SK-N-SH treated with all-trans-retinoic acid at 6 μM for 48 hours (cell line): Measurements from ENCODE around the gene TNNI2.

Source experiments
- ATAC-seq: fragments of 200-7000 bp; cut with Tn5 transposase; 3 replicates; pipeline ENCODE4 v1.9.1; 2020; ENCODE audit warnings: mild to moderate bottlenecking, moderate library complexity
- ARNTL ChIP-seq: fragments of 450-650 bp; formaldehyde crosslinking; IDR thresholded peaks from 2 replicates; pipeline ENCODE4 v1.5.0; 2020; ENCODE audit warnings: low read depth, mild to moderate bottlenecking, moderate library complexity, borderline replicate concordance
- BACH2 ChIP-seq: fragments of 250-450 bp; sonication (Bioruptor Pico); IDR thresholded peaks from 2 replicates; pipeline ENCODE4 v1.9.0; 2021; ENCODE audit warnings: mild to moderate bottlenecking, borderline replicate concordance
- CREB5 ChIP-seq: fragments of 250-450 bp; sonication (Bioruptor Pico); IDR thresholded peaks from 2 replicates; pipeline ENCODE4 v1.5.1; 2020; ENCODE audit warnings: low read depth, mild to moderate bottlenecking, moderate library complexity
- CSDC2 ChIP-seq: fragments of 250-450 bp; sonication (Bioruptor Pico); IDR thresholded peaks from 2 replicates; pipeline ENCODE4 v1.5.0; 2020; ENCODE audit warnings: mild to moderate bottlenecking, moderate library complexity
- ESRRG ChIP-seq: fragments of 250-450 bp; sonication (Bioruptor Pico); IDR thresholded peaks from 2 replicates; pipeline ENCODE4 v1.6.1; 2021; ENCODE audit warnings: mild to moderate bottlenecking
- GLIS3 ChIP-seq: fragments of 250-450 bp; sonication (Bioruptor Pico); IDR thresholded peaks from 2 replicates; pipeline ENCODE4 v1.5.0; 2020; ENCODE audit warnings: mild to moderate bottlenecking, moderate library complexity
- ISL1 ChIP-seq: fragments of 250-450 bp; sonication (Bioruptor Pico); IDR thresholded peaks from 2 replicates; pipeline ENCODE4 v2.1.2; 2022; ENCODE audit warnings: mild to moderate bottlenecking, moderate library complexity
- OSR1 ChIP-seq: fragments of 250-450 bp; sonication (Bioruptor Pico); IDR thresholded peaks from 2 replicates; pipeline ENCODE4 v1.8.0; 2022; ENCODE audit warnings: moderate library complexity, mild to moderate bottlenecking, inconsistent platforms
- RARB ChIP-seq: fragments of 250-450 bp; sonication (Bioruptor Pico); IDR thresholded peaks from 2 replicates; pipeline ENCODE4 v1.8.0; 2021; ENCODE audit warnings: mild to moderate bottlenecking, moderate library complexity
- SNAI2 ChIP-seq: fragments of 250-450 bp; sonication (Bioruptor Pico); IDR thresholded peaks from 2 replicates; pipeline ENCODE4 v1.5.0; 2020; ENCODE audit warnings: mild to moderate bottlenecking, moderate library complexity
- TCF4 ChIP-seq: fragments of 250-450 bp; sonication (Bioruptor Pico); IDR thresholded peaks from 2 replicates; pipeline ENCODE4 v1.8.0; 2021; ENCODE audit warnings: mild to moderate bottlenecking, moderate library complexity, borderline replicate concordance
- TOX ChIP-seq: fragments of 250-450 bp; sonication (Bioruptor Pico); IDR thresholded peaks from 2 replicates; pipeline ENCODE4 v1.8.0; 2021; ENCODE audit warnings: mild to moderate bottlenecking, moderate library complexity, borderline replicate concordance
- TSHZ2 ChIP-seq: fragments of 250-450 bp; sonication (Bioruptor Pico); IDR thresholded peaks from 2 replicates; pipeline ENCODE4 v1.5.0; 2020; ENCODE audit warnings: mild to moderate bottlenecking, moderate library complexity
- ZFP3 ChIP-seq: fragments of 250-450 bp; sonication (Bioruptor Pico); IDR thresholded peaks from 2 replicates; pipeline ENCODE4 v1.5.0; 2020; ENCODE audit warnings: mild to moderate bottlenecking, moderate library complexity
- ZFP30 ChIP-seq: fragments of 450-650 bp; formaldehyde crosslinking; IDR thresholded peaks from 2 replicates; pipeline ENCODE4 v1.5.0; 2022; ENCODE audit warnings: mild to moderate bottlenecking, moderate library complexity
- ZNF565 ChIP-seq: fragments of 450-650 bp; formaldehyde crosslinking; conservative IDR thresholded peaks from 2 replicates; pipeline ENCODE4 v1.5.0; 2020; ENCODE audit warnings: low read depth, mild to moderate bottlenecking, moderate library complexity
- ZNF70 ChIP-seq: fragments of 450-650 bp; formaldehyde crosslinking; IDR thresholded peaks from 2 replicates; pipeline ENCODE4 v1.5.0; 2020; ENCODE audit warnings: mild to moderate bottlenecking, moderate library complexity
- ZNF8 ChIP-seq: fragments of 450-650 bp; formaldehyde crosslinking; IDR thresholded peaks from 2 replicates; pipeline ENCODE4 v1.5.0; 2020; ENCODE audit warnings: mild to moderate bottlenecking, moderate library complexity
- TF ChIP-seq, protein P1 (sequence below): fragments of 250-450 bp; sonication (Bioruptor Pico); IDR thresholded peaks from 2 replicates; pipeline ENCODE4 v1.8.0; 2021; ENCODE audit warnings: low read depth, mild to moderate bottlenecking, moderate library complexity, borderline replicate concordance
- TF ChIP-seq, protein P2 (sequence below): fragments of 250-450 bp; sonication (Bioruptor Pico); IDR thresholded peaks from 2 replicates; pipeline ENCODE4 v1.5.1; 2021; ENCODE audit warnings: mild to moderate bottlenecking, moderate library complexity
- TF ChIP-seq, protein P3 (sequence below): fragments of 250-450 bp; sonication (Bioruptor Pico); IDR thresholded peaks from 2 replicates; pipeline ENCODE4 v1.8.0; 2020; ENCODE audit warnings: mild to moderate bottlenecking, moderate library complexity, borderline replicate concordance

TNNI2 gene

GRCh38 chr11:1852271-1852876 is 13.6 kb downstream of the TNNI2 start:
- no peak for ATAC-seq

DNA sequence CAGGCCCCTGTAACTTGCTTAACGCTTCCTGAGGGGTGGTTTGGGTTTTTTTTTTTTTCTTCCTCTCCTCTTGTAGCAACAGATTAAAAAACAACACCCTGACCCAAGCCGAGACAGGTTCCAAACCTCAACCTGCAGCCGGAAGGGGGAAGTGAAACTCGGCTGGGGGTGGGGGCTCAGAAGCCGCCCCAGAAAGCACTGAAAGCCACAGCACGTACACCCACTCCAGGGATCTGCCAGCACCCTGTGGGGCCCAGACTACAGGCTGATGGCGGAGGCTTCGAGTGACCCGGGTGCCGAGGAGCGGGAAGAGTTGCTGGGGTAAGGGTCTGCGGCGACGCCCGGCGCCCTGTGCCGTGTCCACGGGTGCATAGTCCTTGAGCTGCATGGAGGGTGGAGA is 14.1 kb downstream of the TNNI2 start, which contains the start of gene LSP1:
TSS of gene LSP1 (plus strand) at position 208 of the 400 bp plus-strand sequence. CDS start at position 269, 61 bp downstream.
- no peak for ATAC-seq
- no peak for TF ChIP-seq BACH2
- no peak for TF ChIP-seq RARB (CRISPR knock-in tag)
- no peak for TF ChIP-seq ESRRG (CRISPR knock-in tag)
- no peak for TF ChIP-seq ZFP3 (CRISPR knock-in tag)
- TF ChIP-seq OSR1 (CRISPR knock-in tag), result no peak
- TF ChIP-seq ZNF70 (CRISPR knock-in tag), result no peak
- TF ChIP-seq TOX (CRISPR knock-in tag), result no peak
- TF ChIP-seq, protein P1, sequence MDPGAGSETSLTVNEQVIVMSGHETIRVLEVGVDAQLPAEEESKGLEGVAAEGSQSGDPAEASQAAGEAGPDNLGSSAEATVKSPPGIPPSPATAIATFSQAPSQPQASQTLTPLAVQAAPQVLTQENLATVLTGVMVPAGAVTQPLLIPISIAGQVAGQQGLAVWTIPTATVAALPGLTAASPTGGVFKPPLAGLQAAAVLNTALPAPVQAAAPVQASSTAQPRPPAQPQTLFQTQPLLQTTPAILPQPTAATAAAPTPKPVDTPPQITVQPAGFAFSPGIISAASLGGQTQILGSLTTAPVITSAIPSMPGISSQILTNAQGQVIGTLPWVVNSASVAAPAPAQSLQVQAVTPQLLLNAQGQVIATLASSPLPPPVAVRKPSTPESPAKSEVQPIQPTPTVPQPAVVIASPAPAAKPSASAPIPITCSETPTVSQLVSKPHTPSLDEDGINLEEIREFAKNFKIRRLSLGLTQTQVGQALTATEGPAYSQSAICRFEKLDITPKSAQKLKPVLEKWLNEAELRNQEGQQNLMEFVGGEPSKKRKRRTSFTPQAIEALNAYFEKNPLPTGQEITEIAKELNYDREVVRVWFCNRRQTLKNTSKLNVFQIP, result no peak
- no peak for TF ChIP-seq SNAI2 (CRISPR knock-in tag)
- TF ChIP-seq ARNTL (CRISPR knock-in tag), result no peak
- TF ChIP-seq ISL1 (CRISPR knock-in tag), result no peak
- no peak for TF ChIP-seq TCF4 (CRISPR knock-in tag)
- TF ChIP-seq, protein P2, sequence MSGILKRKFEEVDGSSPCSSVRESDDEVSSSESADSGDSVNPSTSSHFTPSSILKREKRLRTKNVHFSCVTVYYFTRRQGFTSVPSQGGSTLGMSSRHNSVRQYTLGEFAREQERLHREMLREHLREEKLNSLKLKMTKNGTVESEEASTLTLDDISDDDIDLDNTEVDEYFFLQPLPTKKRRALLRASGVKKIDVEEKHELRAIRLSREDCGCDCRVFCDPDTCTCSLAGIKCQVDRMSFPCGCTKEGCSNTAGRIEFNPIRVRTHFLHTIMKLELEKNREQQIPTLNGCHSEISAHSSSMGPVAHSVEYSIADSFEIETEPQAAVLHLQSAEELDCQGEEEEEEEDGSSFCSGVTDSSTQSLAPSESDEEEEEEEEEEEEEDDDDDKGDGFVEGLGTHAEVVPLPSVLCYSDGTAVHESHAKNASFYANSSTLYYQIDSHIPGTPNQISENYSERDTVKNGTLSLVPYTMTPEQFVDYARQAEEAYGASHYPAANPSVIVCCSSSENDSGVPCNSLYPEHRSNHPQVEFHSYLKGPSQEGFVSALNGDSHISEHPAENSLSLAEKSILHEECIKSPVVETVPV (CRISPR knock-in tag), result no peak
- TF ChIP-seq ZNF565 (CRISPR knock-in tag), result no peak

More at GRCh38 chr11:1852271-1852876, 13.6 kb downstream of the TNNI2 start:
- TF ChIP-seq ZFP30 (CRISPR knock-in tag) (no peak), OSR1 (CRISPR knock-in tag) (no peak), CSDC2 (no peak), ZNF8 (CRISPR knock-in tag) (no peak), CREB5 (no peak), TSHZ2 (CRISPR knock-in tag) (no peak), SNAI2 (CRISPR knock-in tag) (no peak), BACH2 (no peak), TCF4 (CRISPR knock-in tag) (no peak), RARB (CRISPR knock-in tag) (no peak), GLIS3 (CRISPR knock-in tag) (no peak), ZNF565 (CRISPR knock-in tag) (no peak)
- TF ChIP-seq, protein P3, sequence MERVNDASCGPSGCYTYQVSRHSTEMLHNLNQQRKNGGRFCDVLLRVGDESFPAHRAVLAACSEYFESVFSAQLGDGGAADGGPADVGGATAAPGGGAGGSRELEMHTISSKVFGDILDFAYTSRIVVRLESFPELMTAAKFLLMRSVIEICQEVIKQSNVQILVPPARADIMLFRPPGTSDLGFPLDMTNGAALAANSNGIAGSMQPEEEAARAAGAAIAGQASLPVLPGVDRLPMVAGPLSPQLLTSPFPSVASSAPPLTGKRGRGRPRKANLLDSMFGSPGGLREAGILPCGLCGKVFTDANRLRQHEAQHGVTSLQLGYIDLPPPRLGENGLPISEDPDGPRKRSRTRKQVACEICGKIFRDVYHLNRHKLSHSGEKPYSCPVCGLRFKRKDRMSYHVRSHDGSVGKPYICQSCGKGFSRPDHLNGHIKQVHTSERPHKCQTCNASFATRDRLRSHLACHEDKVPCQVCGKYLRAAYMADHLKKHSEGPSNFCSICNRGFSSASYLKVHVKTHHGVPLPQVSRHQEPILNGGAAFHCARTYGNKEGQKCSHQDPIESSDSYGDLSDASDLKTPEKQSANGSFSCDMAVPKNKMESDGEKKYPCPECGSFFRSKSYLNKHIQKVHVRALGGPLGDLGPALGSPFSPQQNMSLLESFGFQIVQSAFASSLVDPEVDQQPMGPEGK (CRISPR knock-in tag), result no peak
- TF ChIP-seq, protein P2 (CRISPR knock-in tag), result no peak
